Bronchial epithelial cell (primary cell): ENCODE measurements around the gene EFEMP2. TPM values are rescaled to one million over a fixed set of nuclear protein-coding genes. Genes with fewer than 3 reads are reported as not detected.

Experiments
- DNase-seq: peaks from one replicate; pipeline ENCODE4 v3.0.0-alpha.2; 2010; ENCODE audit warnings: low read depth
- FAIRE-seq: peaks from 2 replicates; lab custom pipeline; 2011; peaks lifted over from hg19 to GRCh38; lab: Jason Lieb, UNC
- H3K27me3 ChIP-seq: 2 replicates; pipeline ENCODE4 v1.5.1; 2011; ENCODE audit warnings: low read length; ENCODE audit not compliant: control insufficient read depth, insufficient read depth
- H3K36me3 ChIP-seq: 2 replicates; pipeline ENCODE4 v1.5.1; 2011; ENCODE audit warnings: low read length; ENCODE audit not compliant: control insufficient read depth, insufficient read depth
- H3K4me3 ChIP-seq: 2 replicates; pipeline ENCODE4 v1.5.1; 2011; ENCODE audit warnings: mild to moderate bottlenecking, low read depth, low read length, control low read depth
- CTCF ChIP-seq: IDR thresholded peaks from 2 replicates; pipeline ENCODE4 v1.5.1; 2011; ENCODE audit warnings: mild to moderate bottlenecking, moderate library complexity, low read length, control low read depth, inconsistent platforms; ENCODE audit not compliant: insufficient read depth, severe bottlenecking
- total RNA-seq: library from RNA; depleted of rRNA; stranded (reverse); fragments of >200 nt; gene quantifications from 2 replicates; pipeline ENCODE4 v1.2.1, GENCODE V29; 2014

The EFEMP2 gene
- total RNA-seq, 1 donor from 2014 or later = 2.9 TPM

- peak; percentile 84 for DNase-seq
- H3K4me3 ChIP-seq = peak within 1 kb of the TSS; percentile 86
- FAIRE-seq = no peak
- peaks cover 10% of the 10 kb centered on the region for H3K36me3 ChIP-seq
- TF ChIP-seq CTCF = no peak
- no peaks in the 10 kb centered on the region for H3K27me3 ChIP-seq
These were observed 46.6 kb upstream of the EFEMP2 start, which contains the start of gene DRAP1 for GRCh38 chr11:65919141-65919572. Gene DRAP1, plus strand, starts transcription at chr11:65919426. Its CDS starts 76 bp downstream, at chr11:65919502.

GRCh38 chr11:65918211-65919140 lies 45.9 kb upstream of the EFEMP2 start, which contains the start of gene C11orf68:
Gene C11orf68, minus strand, starts transcription at chr11:65919062. Its CDS starts 31 bp downstream, at chr11:65919031.
- H3K4me3 ChIP-seq = peak within 1 kb of the TSS; percentile 86
- FAIRE-seq = no peak
- no peak for DNase-seq
- H3K36me3 ChIP-seq = peaks cover 10% of the 10 kb centered on the region
- H3K27me3 ChIP-seq = no peaks in the 10 kb centered on the region
- no peak for TF ChIP-seq CTCF

DNA sequence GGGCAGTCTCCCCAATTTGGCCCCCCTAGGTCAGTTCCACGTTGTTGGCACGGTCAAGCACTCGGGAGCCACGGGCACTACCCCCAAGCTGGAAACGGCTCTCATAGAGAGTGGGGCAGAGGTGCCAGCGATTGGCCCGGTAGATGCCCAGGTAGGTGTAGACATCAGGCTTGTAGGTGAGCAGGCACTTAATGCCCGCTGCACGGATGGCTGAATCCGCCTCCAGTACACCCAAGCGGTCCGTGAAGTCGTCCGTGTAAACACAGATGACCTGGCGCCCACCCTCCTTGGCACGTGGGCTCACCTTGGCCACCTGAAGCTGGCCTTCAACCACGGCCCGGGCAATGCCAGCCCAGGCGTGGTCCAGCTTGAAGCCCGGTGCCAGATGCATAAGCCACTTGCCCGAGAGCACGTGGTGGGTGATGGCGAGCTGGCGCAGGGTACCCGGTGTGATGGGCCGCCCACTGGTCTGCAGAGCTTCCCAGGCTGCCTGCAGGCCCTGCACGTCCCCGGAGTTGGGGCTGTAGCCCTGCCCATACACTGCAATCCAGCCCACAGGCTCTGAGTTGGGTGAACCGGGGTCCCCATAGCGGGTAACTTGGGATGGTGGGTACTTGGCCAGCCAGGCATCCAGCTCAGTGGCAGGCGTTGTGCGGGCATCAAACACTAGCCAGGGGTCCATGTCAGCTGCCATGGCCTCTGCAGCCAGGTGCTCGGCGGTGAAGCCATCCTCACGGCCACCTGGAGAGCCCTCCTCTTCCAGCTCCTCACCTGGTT lies 45.0 kb upstream of the EFEMP2 start:
- H3K36me3 ChIP-seq = peaks cover 9% of the 10 kb centered on the region
- FAIRE-seq (no peak), DNase-seq (no peak)
- no peaks in the 10 kb centered on the region for H3K27me3 ChIP-seq
- no peak for TF ChIP-seq CTCF
- no peak overlapping the region for H3K4me3 ChIP-seq

DNA sequence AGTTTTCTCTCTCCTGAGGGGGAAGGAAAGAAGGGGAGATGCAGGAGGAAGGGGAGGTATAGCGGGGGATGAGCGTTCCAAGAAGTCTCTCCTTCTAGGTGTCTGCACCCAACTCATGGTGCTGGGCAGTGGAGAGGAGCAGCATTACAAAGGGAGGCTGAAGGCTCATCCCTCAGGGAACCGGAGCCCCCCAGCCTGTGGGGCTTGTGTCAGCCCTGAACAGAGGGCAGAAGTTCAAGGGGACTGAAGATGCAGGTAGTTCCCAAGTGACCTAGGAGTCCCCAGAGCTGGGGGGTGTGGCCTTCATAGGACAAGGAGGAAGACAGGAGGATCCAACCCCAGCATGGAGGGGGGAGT lies 44.5 kb upstream of the EFEMP2 start:
- Histone ChIP-seq H3K4me3 (no peak overlapping the region), H3K36me3 (peaks cover 7% of the 10 kb centered on the region), H3K27me3 (no peaks in the 10 kb centered on the region)
- no peak for TF ChIP-seq CTCF
- FAIRE-seq = no peak
- no peak for DNase-seq

GRCh38 chr11:65916391-65916790 lies 43.8 kb upstream of the EFEMP2 start:
- no peak overlapping the region for H3K4me3 ChIP-seq
- FAIRE-seq = no peak
- TF ChIP-seq CTCF = no peak

More at GRCh38 chr11:65916391-65916790, 43.8 kb upstream of the EFEMP2 start:
- peaks cover 7% of the 10 kb centered on the region for H3K36me3 ChIP-seq
- H3K27me3 ChIP-seq = no peaks in the 10 kb centered on the region
- DNase-seq = no peak
